GM23248 (cell line): ENCODE measurements around the gene CCN6. TPM values are rescaled to one million over a fixed set of nuclear protein-coding genes. Genes with fewer than 3 reads are reported as not detected.

ENCODE experiments used
- DNase-seq: peaks from one replicate; pipeline ENCODE4 v3.0.0-alpha.2; 2015
- H2AFZ ChIP-seq: fragments of 200-600 bp; sonication (generic); 2 replicates; pipeline ENCODE4 v1.6.1; 2016; ENCODE audit warnings: antibody characterized with exemption
- H3F3A ChIP-seq: fragments of 200-600 bp; sonication (generic); 2 replicates; pipeline ENCODE4 v1.6.1; 2016; ENCODE audit warnings: mild to moderate bottlenecking, antibody characterized with exemption, mixed run types; ENCODE audit not compliant: insufficient read depth
- H3K27ac ChIP-seq: fragments of 200-600 bp; sonication (generic); 2 replicates; pipeline ENCODE4 v1.5.1; 2016; ENCODE audit warnings: mild to moderate bottlenecking
- H3K27me3 ChIP-seq: fragments of 200-600 bp; sonication (generic); replicated peaks from 2 replicates; pipeline ENCODE4 v1.6.1; 2016; ENCODE audit warnings: mild to moderate bottlenecking; ENCODE audit not compliant: insufficient read depth
- H3K36me3 ChIP-seq: fragments of 200-600 bp; sonication (generic); 2 replicates; pipeline ENCODE4 v1.6.1; 2016; ENCODE audit warnings: low read depth, mild to moderate bottlenecking
- H3K4me1 ChIP-seq: fragments of 200-600 bp; sonication (generic); 2 replicates; pipeline ENCODE4 v1.6.1; 2016; ENCODE audit warnings: mild to moderate bottlenecking; ENCODE audit not compliant: insufficient read depth
- H3K4me2 ChIP-seq: fragments of 200-600 bp; sonication (generic); one replicate; pipeline ENCODE4 v1.6.1; 2016; ENCODE audit warnings: mild to moderate bottlenecking; ENCODE audit not compliant: unreplicated experiment
- H3K4me3 ChIP-seq: fragments of 200-600 bp; sonication (generic); 2 replicates; pipeline ENCODE4 v1.5.1; 2016; ENCODE audit warnings: mild to moderate bottlenecking
- H3K79me2 ChIP-seq: fragments of 200-600 bp; sonication (generic); 2 replicates; pipeline ENCODE4 v1.6.1; 2016; ENCODE audit warnings: mild to moderate bottlenecking; ENCODE audit not compliant: insufficient read depth
- H3K9ac ChIP-seq: fragments of 200-600 bp; sonication (generic); 2 replicates; pipeline ENCODE4 v1.6.1; 2016; ENCODE audit warnings: mild to moderate bottlenecking
- H3K9me2 ChIP-seq: fragments of 200-600 bp; sonication (generic); 2 replicates; pipeline ENCODE4 v1.6.1; 2016; ENCODE audit warnings: mixed run types, mild to moderate bottlenecking, moderate library complexity; ENCODE audit not compliant: insufficient read depth
- H3K9me3 ChIP-seq: fragments of 200-600 bp; sonication (generic); one replicate; pipeline ENCODE4 v1.6.1; 2017; ENCODE audit warnings: low read depth
- H4K20me1 ChIP-seq: fragments of 200-600 bp; sonication (generic); 2 replicates; pipeline ENCODE4 v1.6.0; 2016; ENCODE audit not compliant: insufficient read depth
- EZH2 ChIP-seq: fragments of 200-600 bp; sonication (generic); IDR thresholded peaks from 2 replicates; pipeline ENCODE4 v1.6.1; 2018; ENCODE audit warnings: antibody characterized with exemption, mild to moderate bottlenecking; ENCODE audit not compliant: insufficient read depth, poor library complexity, severe bottlenecking
- EZH2phosphoT487 ChIP-seq: fragments of 200-600 bp; sonication (generic); IDR thresholded peaks from 2 replicates; pipeline ENCODE4 v1.6.1; 2018; ENCODE audit warnings: antibody characterized with exemption, moderate library complexity, mild to moderate bottlenecking, low read depth; ENCODE audit not compliant: insufficient read depth
- WGBS, 2 experiments: methylation state at CpG; one replicate each; pipeline ENCODE4 v1.1.6; 2015 to 2017; ENCODE audit warnings: low lambda C conversion rate in 2 of 2, low coverage in 1 of 2; ENCODE audit errors: missing lambda C conversion rate in 2 of 2; 5-methylcytosine and 5-hydroxymethylcytosine counted together
- in situ Hi-C: fragments of 300-500 bp; cut with MboI; formaldehyde crosslinking; loops from 2 replicates; pipeline ENCODE4 v1.15.0; 2020
- polyA plus RNA-seq: library from polyadenylated mRNA; unstranded; fragments of >200 nt; fragmentation: Nextera tagmentation; extraction: Ambion mirVana; gene quantifications from 2 replicates; pipeline ENCODE4 v1.2.1, GENCODE V29; 2016
- total RNA-seq: library from RNA; depleted of rRNA; stranded (reverse); fragments of >200 nt; shearing (Covaris generic); gene quantifications from 2 replicates; pipeline ENCODE4 v1.2.3, GENCODE V29; 2014; rRNA removed

Gene CCN6
- total and polyA plus RNA-seq, 2 experiments from 2014 or later, result 0.48 TPM; not detected in 1

GRCh38 chr6:112113918-112114317 lies 60.0 kb downstream of the CCN6 start:
- H3K9me2 ChIP-seq, result no peaks in the 10 kb centered on the region
- in situ Hi-C loops, result no loop called here
- H3K79me2 ChIP-seq, result no peaks in the 10 kb centered on the region
- H3K4me1 ChIP-seq, result peaks cover 14% of the 10 kb centered on the region
- peaks cover 100% of the 10 kb centered on the region for H3K36me3 ChIP-seq
- H3K9me3 ChIP-seq, result no peaks in the 10 kb centered on the region
- no peak for TF ChIP-seq EZH2phosphoT487
- TF ChIP-seq EZH2, result no peak
- H3K4me3 ChIP-seq, result no peak overlapping the region
- no peaks in the 10 kb centered on the region for H3K27me3 ChIP-seq
- H3F3A ChIP-seq, result peaks cover 92% of the 10 kb centered on the region
- no peak for DNase-seq
- H3K27ac ChIP-seq, result no peak overlapping the region
- H3K9ac ChIP-seq, result no peak overlapping the region
- no peaks in the 10 kb centered on the region for H4K20me1 ChIP-seq
- no peak overlapping the region for H2AFZ ChIP-seq
- H3K4me2 ChIP-seq, result no peak overlapping the region

- Histone ChIP-seq H3K36me3 (peaks cover 100% of the 10 kb centered on the region), H3K4me1 (peaks cover 14% of the 10 kb centered on the region), H2AFZ (no peak overlapping the region), H4K20me1 (no peaks in the 10 kb centered on the region), H3K27ac (no peak overlapping the region), H3K9me2 (no peaks in the 10 kb centered on the region), H3K4me2 (no peak overlapping the region), H3F3A (peaks cover 92% of the 10 kb centered on the region), H3K79me2 (no peaks in the 10 kb centered on the region), H3K9me3 (no peaks in the 10 kb centered on the region), H3K9ac (no peak overlapping the region), H3K27me3 (no peaks in the 10 kb centered on the region), H3K4me3 (no peak overlapping the region)
- in situ Hi-C loops, result no loop called here
- no peak for DNase-seq
- no peak for TF ChIP-seq EZH2phosphoT487
- TF ChIP-seq EZH2, result no peak
- 97% methylated on average over 3 of the region's 3 CpGs for WGBS, 2 experiments
Observed at GRCh38 chr6:112114577-112115223, 60.8 kb downstream of the CCN6 start.

GRCh38 chr6:112116221-112116620 lies 62.3 kb downstream of the CCN6 start:
- no peak for DNase-seq
- Histone ChIP-seq H2AFZ (no peak overlapping the region), H3K27ac (no peak overlapping the region; the same call in 1 of the 2 replicates), H3K4me1 (peaks cover 14% of the 10 kb centered on the region), H3K79me2 (no peaks in the 10 kb centered on the region), H3K9ac (no peak overlapping the region), H3K4me2 (no peak overlapping the region), H3F3A (peaks cover 93% of the 10 kb centered on the region), H4K20me1 (no peaks in the 10 kb centered on the region), H3K4me3 (no peak overlapping the region), H3K27me3 (no peaks in the 10 kb centered on the region), H3K9me2 (no peaks in the 10 kb centered on the region), H3K9me3 (no peaks in the 10 kb centered on the region), H3K36me3 (peaks cover 100% of the 10 kb centered on the region)
- TF ChIP-seq EZH2phosphoT487, result no peak
- no peak for TF ChIP-seq EZH2
- WGBS, 2 experiments, result 95 to 97% methylated on average over 1 of the region's 1 CpG
- in situ Hi-C loops, result no loop called here

GRCh38 chr6:112117554-112117953 lies 63.6 kb downstream of the CCN6 start:
- H3K9ac ChIP-seq, result no peak overlapping the region
- H3K79me2 ChIP-seq, result no peaks in the 10 kb centered on the region
- H3K4me2 ChIP-seq, result no peak overlapping the region
- no peak overlapping the region for H3K4me3 ChIP-seq
- H3K9me2 ChIP-seq, result no peaks in the 10 kb centered on the region
- in situ Hi-C loops, result no loop called here
- TF ChIP-seq EZH2, result no peak
- no peak for TF ChIP-seq EZH2phosphoT487
- peaks cover 14% of the 10 kb centered on the region for H3K4me1 ChIP-seq
- peak overlapping the region; percentile 64 for H3K27ac ChIP-seq
- no peaks in the 10 kb centered on the region for H3K9me3 ChIP-seq
- DNase-seq, result peak; percentile 71
- H3K36me3 ChIP-seq, result peaks cover 100% of the 10 kb centered on the region
- no peaks in the 10 kb centered on the region for H3K27me3 ChIP-seq
- no peak overlapping the region for H2AFZ ChIP-seq
- H4K20me1 ChIP-seq, result no peaks in the 10 kb centered on the region
- H3F3A ChIP-seq, result peaks cover 95% of the 10 kb centered on the region
- WGBS, 2 experiments, result 0% methylated on average over 1 of the region's 1 CpG

GRCh38 chr6:112118034-112118433 lies 64.1 kb downstream of the CCN6 start:
- H3K9me3 ChIP-seq, result no peaks in the 10 kb centered on the region
- H3K4me2 ChIP-seq, result no peak overlapping the region
- H3K9me2 ChIP-seq, result no peaks in the 10 kb centered on the region
- H4K20me1 ChIP-seq, result no peaks in the 10 kb centered on the region
- H3F3A ChIP-seq, result peaks cover 95% of the 10 kb centered on the region
- H3K4me1 ChIP-seq, result peaks cover 14% of the 10 kb centered on the region
- H3K27ac ChIP-seq, result peak overlapping the region; percentile 64
- no peaks in the 10 kb centered on the region for H3K27me3 ChIP-seq
- H3K4me3 ChIP-seq, result no peak overlapping the region
- peaks cover 100% of the 10 kb centered on the region for H3K36me3 ChIP-seq
- DNase-seq, result no peak
- no peak overlapping the region for H3K9ac ChIP-seq
- in situ Hi-C loops, result no loop called here
- TF ChIP-seq EZH2 (no peak), EZH2phosphoT487 (no peak)
- H3K79me2 ChIP-seq, result no peaks in the 10 kb centered on the region
- H2AFZ ChIP-seq, result no peak overlapping the region

Other genes starting within 250 kb of the CCN6 start
- 166 and 177 TPM in 2 replicates for gene FYN, start 180.7 kb upstream of the CCN6 start, total RNA-seq
- gene FYN, start 180.7 kb upstream of the CCN6 start, polyA plus RNA-seq, result 55.6 and 58.6 TPM in 2 replicates
- gene TUBE1, start 33.4 kb downstream of the CCN6 start, total RNA-seq, result 42.7 and 54.9 TPM in 2 replicates
- gene TUBE1, start 33.4 kb downstream of the CCN6 start, polyA plus RNA-seq, result 39.0 and 41.5 TPM in 2 replicates
- 11.9 and 12.0 TPM in 2 replicates for gene FAM229B, start 33.5 kb downstream of the CCN6 start, total RNA-seq
- gene FAM229B, start 33.5 kb downstream of the CCN6 start, polyA plus RNA-seq, result 53.9 and 57.3 TPM in 2 replicates
- gene LAMA4, start 200.5 kb downstream of the CCN6 start, total RNA-seq, result 429 and 440 TPM in 2 replicates
- 331 and 339 TPM in 2 replicates for gene LAMA4, start 200.5 kb downstream of the CCN6 start, polyA plus RNA-seq